ENCODE data around the gene NOL9.

Gene NOL9

GRCh38 chr1:6519491-6519934, 34.8 kb downstream of the NOL9 start:
- no peak for ATAC-seq

- no peak for ATAC-seq
These were observed 36.9 kb downstream of the NOL9 start for GRCh38 chr1:6517435-6517851.

- ATAC-seq = no peak
These were observed 38.5 kb downstream of the NOL9 start for GRCh38 chr1:6515771-6516170.

- ATAC-seq = no peak
These were observed 41.0 kb downstream of the NOL9 start for GRCh38 chr1:6513320-6513801.

GRCh38 chr1:6512908-6513280, 41.4 kb downstream of the NOL9 start:
- no peak for ATAC-seq

GRCh38 chr1:6512245-6512907, 41.9 kb downstream of the NOL9 start:
- ATAC-seq = no peak

GRCh38 chr1:6511561-6512244, 42.6 kb downstream of the NOL9 start:
- ATAC-seq = no peak

- ATAC-seq = no peak
These were observed 43.3 kb downstream of the NOL9 start for GRCh38 chr1:6511056-6511455.

- no peak for ATAC-seq
These were observed 43.8 kb downstream of the NOL9 start for GRCh38 chr1:6510493-6510892.

GRCh38 chr1:6509919-6510291, 44.4 kb downstream of the NOL9 start:
- ATAC-seq = no peak

- ATAC-seq = no peak
These were observed 44.9 kb downstream of the NOL9 start for GRCh38 chr1:6509220-6509918.

GRCh38 chr1:6508816-6509189, 45.5 kb downstream of the NOL9 start:
- ATAC-seq = no peak

GRCh38 chr1:6508154-6508815, 46.0 kb downstream of the NOL9 start:
- ATAC-seq = no peak

- no peak for ATAC-seq
These were observed 46.8 kb downstream of the NOL9 start for GRCh38 chr1:6507461-6507911.

GRCh38 chr1:6507037-6507428, 47.3 kb downstream of the NOL9 start:
- ATAC-seq = no peak

- ATAC-seq = no peak
These were observed 47.9 kb downstream of the NOL9 start for GRCh38 chr1:6506210-6507036.

- ATAC-seq = no peak
These were observed 48.7 kb downstream of the NOL9 start for GRCh38 chr1:6505367-6506209.

GRCh38 chr1:6504887-6505286, 49.4 kb downstream of the NOL9 start:
- no peak for ATAC-seq

GRCh38 chr1:6503884-6504602, 50.3 kb downstream of the NOL9 start:
- no peak for ATAC-seq

GRCh38 chr1:6502000-6502891, 52.1 kb downstream of the NOL9 start:
- no peak for ATAC-seq

Measured in activated CD4-positive, CD25-positive, alpha-beta regulatory T cell treated with anti-CD3 and anti-CD28 coated beads, Interleukin-2, amount 50 U/mL, for 24 hours (primary cell).